CD4-positive, alpha-beta T cell treated with Interleukin-4 for 1 hour (primary cell): Measurements from ENCODE around the gene MYCN.
"Not testable (repeated sequence)": the region's sequence is repeated elsewhere in the genome, so short reads cannot be mapped to it uniquely, and the experiment has no call there.

Experiments
- DNase-seq, 2 donors: peaks; one replicate each; pipeline ENCODE4 v3.0.0-alpha.2; 2020 to 2022

The MYCN gene

DNA sequence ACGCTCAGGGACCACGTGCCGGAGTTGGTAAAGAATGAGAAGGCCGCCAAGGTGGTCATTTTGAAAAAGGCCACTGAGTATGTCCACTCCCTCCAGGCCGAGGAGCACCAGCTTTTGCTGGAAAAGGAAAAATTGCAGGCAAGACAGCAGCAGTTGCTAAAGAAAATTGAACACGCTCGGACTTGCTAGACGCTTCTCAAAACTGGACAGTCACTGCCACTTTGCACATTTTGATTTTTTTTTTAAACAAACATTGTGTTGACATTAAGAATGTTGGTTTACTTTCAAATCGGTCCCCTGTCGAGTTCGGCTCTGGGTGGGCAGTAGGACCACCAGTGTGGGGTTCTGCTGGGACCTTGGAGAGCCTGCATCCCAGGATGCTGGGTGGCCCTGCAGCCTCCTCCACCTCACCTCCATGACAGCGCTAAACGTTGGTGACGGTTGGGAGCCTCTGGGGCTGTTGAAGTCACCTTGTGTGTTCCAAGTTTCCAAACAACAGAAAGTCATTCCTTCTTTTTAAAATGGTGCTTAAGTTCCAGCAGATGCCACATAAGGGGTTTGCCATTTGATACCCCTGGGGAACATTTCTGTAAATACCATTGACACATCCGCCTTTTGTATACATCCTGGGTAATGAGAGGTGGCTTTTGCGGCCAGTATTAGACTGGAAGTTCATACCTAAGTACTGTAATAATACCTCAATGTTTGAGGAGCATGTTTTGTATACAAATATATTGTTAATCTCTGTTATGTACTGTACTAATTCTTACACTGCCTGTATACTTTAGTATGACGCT lies 5.8 kb downstream of the MYCN start:
- DNase-seq: no peak

DNA sequence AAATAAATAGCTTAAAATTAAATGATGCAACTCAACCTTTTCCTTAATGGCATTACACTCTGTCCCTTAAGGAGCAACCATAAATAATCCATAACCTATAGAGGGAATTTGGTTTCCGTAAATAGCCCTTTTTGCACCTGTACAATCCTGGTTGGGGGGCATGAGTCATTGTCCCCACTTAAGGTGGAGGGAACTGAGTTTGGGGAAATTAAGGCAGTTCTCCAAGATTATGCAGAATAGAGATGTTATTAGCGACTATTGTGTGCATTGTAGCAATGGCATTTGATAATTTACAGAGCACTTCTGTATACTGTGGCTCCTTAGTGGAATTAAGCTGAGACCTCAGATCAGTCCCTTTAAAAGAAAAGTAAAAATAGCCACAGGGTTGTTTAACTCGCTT lies 6.6 kb downstream of the MYCN start:
- no peak for DNase-seq

DNA sequence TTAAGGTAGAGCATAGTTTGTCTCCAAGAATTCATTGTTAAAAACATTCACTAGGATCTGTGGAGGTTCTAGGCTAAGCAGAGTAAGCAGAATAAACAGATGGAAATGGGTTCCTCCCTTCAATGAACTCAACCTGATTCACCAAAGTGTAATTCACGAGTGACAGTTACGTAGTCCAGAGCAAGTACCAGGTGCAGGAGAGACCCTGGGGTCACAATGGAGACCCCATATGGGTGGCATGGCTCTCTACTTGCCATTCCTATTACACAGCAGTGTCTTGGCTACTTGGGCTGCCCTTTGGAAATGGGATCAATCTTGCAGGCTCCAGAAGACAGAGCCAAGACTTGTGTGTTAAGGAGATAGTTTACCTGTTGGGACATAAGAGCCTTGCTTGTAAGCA lies 7.1 kb downstream of the MYCN start:
- no peak for DNase-seq

DNA sequence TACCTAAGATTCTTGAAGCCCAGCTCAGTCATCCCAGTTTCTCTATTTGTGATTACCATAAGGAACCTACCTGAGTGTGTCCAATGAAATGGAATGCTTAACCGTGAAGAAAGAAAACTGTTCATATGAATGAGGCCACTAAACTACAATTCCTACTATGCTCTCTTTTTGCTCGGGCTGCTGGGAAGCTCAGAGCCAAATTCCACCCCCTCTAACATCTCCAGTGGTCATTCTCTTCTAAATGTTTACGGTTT lies 8.3 kb downstream of the MYCN start:
- no peak for DNase-seq

DNA sequence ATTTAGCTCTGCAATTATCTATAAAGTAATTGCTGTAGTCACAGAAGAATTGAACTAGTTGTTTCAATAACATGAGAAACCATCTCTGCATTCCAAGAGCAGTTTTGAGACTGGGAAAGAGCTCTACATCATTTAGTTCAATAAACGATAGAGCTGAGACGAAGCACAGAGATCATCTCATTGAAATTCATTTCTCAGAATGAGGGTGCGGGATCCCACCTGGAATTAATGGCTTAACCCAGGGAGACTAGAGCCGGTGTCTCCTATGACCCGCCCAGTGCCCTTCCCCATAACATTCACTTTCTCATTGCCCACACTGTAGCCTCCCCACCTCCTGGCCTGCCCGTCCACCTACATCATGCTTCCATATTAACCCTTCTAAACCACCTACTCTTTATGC lies 8.8 kb downstream of the MYCN start:
- DNase-seq: no peak

DNA sequence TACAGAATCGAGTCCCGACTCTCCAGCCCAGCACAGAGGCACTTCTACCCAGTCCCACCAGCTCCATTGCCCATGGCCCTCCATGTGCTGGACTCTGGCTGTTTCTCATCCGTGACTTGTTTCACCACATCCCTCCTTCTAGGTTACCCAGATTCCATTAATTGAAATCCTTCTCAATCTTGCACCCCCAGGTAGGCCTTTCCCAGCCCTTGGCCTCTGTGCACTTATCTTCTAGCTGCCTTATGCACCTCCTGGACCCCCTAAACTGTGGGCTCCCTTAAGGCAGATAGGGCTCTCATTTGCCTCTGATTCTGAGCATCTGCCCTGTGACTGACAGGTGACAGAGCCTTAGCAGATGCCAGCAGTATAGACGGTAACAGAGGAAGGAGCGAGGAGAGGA lies 9.2 kb downstream of the MYCN start:
- DNase-seq: no peak

DNA sequence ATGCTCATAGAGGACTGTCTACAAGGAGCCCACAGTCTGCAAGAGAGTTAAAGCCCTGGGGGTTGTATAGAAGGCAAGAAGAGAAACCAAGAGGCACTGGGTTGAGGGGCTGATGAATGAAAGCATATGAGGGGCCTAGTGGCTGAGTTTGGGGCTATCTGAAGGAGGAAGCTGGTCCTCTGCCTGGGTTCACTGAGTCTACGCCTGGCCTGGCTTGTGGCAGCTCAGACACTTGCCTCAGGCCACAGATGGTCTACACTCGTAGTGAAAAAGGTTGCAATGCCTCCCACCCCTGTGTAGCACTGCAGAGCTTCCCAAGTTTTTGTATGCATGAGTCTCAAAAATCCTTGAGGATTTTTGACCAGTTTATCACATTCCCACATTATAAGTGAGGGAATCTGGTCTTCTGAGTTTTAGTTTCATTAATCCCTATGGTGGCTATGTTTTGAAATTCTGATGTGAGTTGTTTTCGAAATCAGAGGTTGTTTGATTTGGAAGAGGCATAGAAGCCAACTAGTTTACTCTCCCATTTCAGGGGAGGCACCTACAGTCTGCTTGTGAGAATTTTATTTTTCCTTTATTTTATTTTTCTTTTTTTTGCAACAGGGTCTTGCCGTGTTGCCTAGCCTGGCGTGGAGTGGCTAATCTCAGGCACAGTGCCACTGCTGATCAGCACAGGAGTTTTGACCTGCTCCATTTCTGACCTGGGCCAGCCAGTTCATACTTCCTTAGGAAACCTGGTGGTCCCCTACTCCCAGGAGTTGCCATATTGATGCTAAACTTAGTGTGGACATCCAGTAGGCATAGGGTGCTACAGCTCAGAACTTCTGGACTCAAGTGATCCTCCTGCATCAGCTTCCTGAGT lies 10.0 kb downstream of the MYCN start:
- DNase-seq: no peak

DNA sequence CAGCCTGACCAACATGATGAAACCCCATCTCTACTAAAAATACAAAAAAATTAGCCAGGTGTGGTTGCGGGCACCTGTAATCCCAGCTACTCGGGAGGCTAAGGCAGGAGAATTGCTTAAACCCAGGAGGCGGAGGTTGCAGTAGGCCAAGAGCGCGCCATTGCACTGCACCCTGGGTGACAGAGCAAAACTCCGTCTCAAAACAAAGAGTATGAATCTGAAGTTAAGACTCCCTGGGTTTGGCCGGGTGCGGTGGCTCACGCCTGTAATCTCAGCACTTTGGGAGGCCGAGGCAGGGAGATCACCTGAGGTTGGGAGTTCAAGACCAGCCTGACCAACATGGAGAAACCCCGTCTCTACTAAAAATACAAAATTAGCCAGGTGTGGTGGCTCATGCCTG lies 11.6 kb downstream of the MYCN start:
- DNase-seq: not testable (repeated sequence)

DNA sequence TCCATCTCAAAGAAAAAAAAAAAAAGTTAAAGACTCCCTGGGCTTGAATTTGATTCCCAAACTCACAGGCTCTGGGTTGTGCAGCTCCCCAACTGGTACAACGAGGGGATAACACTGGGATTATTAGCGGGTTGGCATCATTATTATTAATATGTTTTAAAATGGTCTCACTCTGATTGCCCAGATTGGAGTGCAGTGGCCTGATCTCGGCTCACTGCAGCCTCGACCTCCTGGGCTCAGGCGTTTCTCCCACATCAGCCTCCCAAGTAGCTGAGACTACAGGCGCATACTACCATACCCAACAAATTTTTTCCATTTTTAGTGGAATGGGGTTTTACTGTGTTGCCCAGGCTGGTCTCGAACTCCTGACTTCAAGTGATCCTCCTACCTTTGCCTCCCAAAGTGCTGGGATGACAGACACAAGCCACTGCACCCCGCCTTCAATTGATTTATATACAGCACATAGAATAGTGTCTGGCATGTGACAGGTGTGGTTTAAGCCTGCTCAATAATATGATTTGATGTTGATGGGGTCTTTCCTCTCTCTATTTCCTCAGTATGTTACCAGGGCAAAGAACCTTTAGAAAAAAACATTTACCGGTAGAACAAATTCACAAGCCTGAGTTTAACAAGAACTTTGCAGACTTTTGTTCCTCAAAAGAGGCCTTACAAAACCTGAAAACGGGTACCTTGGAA lies 12.2 kb downstream of the MYCN start:
- no peak for DNase-seq

DNA sequence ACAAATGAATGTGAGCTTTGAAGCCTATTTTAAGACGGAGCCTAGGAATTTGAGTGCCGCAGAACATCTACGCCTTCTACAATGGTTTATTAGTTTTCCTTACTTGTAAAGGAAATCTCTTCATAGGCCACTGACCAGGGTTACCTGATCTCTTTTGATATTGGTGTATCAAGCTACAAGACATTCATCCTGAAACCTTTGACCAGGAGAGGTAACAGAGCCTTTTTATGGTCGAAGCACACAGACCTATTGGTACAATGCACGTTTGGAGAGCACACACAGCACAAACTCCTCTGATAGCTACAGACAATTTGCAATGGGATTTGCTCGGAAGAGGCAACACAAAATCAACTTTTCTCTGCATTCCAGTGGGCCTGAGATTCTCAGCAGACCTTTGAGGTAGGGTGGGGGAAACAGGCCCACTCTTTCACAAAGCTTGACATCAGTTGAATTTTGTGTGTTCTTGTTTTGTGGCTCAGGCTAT lies 12.8 kb downstream of the MYCN start:
- DNase-seq: no peak

DNA sequence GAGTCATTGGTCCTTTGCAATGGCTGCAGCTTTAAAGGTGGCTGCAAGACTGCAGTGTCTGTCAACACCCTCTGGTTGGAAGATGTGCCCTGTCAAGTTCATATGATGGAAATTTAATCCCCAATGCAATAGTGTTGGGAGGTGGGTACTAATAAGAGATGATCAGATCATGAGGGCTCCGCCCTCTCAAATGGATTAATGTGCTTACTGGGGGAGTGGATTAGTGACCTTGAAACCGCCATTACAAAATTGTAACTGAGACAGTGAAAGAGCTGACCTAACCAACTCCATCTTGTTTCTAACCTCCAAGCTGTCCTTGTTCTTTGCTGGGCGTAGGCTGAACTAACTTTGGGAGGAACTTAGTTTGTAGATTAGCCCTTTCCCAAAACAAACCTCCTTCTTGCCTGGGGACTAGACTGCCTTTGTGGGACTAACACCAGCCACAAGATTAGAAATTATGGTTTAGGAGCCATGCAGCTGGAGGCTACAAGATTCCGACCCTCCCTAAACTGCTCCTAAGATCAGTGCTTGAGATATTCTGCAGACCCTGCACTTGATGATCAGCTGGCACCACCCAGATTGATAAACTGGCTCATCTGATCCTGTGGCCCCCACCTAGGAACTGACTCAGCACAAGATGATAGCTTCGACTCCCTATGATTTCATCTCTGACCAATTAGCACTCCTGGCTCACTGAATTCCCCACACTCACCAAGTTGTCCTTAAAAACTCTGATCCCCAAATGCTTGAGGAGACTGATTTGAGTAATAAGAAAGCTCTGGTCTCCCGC lies 13.7 kb downstream of the MYCN start:
- no peak for DNase-seq

DNA sequence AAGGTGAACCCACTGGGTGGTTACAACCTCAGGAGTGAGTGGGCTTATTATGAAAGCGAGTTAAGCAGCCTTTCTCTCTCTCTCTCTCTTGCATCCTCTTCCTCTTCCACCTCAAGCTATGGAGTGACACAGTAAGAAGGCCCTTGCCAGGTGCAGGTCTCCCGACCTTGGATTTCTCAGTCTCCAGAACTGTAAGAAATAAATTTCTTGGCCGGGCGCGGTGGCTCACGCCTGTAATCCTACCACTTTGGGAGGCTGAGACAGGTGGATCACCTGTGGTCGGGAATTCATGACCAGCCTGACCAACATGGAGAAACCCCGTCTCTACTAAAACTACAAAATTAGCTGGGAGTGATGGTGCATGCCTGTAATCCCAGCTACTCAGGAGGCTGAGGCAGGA lies 14.4 kb downstream of the MYCN start:
- DNase-seq: no peak

DNA sequence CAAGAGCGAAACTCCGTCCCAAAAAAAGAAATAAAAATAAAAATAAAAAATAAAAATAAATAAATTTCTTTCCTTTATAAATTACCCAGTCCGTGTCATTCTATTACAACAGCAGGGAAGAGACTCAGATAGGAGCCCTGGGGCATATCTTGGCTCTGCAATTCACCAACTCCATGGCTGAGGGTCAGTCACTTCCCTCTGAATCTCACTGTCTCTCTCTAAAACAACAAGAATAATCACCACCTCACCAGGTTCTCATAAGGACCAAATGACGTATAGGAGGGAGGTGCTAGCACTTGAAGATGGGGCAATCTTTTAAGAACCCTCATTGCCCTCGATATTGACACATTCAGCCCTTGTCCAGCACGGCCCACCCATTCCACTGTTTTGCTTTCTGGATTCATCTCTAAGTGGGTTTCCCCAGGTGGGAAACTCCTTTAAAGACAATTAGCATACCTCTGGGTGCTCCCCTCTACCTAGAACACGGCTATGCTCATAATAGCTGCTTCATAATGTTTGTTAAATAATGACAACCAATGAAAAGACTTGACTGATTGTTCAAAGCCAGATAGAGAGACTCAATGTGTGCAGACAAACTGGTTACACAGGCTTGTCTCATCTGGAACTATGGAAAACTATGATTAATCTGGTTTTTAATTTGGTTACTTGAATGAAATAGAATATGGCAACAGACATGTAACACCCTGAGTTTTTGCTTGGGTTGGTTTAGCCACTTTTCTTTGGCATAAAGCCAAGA lies 15.1 kb downstream of the MYCN start:
- no peak for DNase-seq

DNA sequence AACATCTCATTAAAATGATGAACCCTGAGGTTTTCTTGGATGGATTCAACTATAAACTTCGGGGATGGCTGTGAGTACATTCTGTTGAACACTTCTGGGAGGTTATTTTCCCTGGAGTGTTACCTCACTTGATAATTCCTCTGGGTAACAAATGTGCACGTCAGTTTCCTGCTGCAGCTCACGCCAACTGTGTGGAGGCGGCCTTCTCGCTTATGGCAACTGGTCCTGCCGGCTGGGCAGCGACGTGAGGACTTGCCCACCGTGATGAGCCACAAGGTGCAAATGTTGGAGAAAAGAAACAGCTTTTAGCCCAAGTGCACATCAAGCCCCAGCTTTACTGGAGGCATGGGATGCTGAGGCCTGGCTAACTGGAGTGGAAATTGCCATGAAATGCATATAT lies 15.9 kb downstream of the MYCN start:
- no peak for DNase-seq

DNA sequence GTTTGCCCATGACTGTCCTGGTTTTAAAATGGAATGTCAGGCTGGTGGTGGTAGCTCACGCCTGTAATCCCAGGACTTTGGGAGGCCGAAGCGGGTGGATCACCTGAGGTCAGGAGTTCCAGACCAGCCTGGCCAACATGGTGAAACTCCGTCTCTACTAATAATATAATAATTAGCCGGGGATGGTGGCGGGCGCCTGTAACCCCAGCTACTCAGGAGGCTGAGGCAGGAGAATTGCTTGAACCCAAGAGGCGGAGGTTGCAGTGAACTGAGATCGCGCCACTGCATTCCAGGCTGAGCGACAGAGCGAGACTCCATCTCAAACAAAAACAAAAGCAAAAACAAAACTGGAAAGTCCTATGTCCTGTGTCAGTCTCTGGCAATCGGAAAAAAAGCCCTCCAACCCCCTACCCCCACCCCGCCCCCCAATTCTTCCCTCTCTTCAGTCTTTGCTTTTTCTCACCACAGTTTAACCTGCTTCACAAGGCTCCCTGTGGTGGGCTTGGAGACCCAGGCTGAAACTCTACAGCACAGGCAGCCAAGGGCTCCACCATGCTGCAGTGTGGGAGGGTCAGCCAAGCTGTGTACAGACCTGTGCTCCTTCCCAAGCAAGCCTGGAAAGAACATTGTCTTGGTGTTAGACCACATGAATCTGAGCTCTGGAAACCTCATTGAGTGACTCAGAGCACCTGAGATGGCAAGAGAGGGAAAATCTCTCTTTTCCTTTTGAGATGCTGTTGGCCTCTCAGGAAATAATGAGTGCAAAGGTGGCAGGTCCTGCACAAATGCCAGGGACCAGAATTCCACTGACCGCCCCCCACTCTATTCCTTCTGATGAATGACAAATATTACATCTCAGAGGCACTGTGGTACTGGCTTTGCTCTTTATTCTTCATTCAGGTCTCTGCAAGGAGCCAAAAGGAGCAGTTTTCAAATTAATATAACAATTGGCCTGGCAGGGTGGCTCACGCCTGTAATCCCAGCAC lies 16.7 kb downstream of the MYCN start:
- no peak for DNase-seq

DNA sequence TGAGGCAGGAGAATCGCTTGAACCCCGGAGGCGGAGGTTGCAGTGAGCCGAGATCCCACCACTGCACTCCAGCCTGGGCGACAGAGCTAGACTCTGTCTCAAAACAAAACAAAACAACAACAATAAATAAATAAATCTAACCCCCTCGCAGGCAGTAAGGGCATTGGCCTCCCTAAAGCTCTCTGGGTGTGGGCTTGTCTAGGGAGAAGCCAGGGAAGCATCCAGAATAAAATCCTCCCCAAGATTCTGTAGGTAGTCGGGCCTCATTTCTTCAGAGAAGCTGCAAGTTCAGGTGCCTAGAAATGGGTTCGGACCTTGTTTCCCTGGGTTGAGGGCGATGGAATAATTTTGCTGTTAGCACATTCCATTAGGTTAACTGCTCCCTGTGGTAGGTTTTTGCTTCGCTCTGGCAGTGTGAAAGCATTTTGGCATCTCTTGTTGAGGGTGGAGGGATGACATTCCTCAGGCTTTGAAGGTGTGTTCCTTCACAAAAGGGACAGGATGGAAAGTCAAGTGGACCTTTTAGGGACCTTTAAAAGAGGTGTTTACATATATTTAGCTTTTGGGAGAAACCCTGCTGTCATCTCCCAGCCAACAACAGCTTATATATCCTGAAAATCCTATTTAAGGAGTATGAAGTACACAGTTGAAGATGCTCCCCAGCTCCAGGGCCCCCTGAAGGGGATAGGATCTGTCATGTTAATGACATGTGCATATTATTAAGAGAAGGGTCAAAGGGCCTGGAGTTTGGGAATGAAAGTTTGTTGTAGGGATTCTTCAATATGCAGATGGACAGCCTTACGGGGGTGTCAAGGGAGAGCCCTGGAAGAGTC lies 17.7 kb downstream of the MYCN start:
- DNase-seq: no peak

DNA sequence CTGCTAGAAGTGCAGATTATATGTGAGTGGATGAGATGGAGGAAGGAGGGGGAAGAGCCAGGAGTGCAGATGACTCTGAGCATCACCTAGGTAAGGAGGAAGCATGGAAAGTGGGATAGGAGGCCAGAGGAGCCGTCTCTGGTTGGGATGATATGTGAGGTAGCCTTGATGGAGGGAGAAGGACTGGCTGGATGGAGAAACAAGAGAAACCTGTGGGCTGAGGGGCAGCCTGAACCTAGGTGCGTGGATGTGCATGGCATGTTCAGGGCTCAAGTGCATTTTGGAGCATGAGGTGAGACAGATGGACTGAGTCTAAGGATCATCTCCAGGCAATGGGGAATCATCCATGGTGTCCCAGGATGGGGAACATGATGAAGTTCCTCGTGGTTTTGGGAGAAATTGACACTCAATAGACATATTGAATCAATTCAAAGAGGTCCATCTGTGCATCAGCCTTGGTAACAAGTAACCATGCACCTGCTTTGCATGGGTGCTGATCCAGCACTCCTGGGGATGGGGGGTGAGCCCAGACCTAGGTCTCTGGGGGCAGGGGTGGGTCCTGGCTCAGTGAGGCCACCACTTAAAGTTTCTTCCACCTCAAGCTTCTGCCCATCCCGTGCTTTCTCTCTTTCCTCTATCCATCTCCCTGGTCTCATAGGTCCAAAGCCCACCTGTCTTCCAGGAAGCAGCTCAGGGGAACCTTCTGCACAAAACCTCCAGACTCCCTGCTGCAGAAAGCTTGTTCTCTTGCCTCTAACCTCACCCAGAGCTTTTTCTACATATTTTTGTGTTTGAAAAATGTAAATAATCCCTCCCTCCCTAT lies 19.2 kb downstream of the MYCN start:
- no peak for DNase-seq

DNA sequence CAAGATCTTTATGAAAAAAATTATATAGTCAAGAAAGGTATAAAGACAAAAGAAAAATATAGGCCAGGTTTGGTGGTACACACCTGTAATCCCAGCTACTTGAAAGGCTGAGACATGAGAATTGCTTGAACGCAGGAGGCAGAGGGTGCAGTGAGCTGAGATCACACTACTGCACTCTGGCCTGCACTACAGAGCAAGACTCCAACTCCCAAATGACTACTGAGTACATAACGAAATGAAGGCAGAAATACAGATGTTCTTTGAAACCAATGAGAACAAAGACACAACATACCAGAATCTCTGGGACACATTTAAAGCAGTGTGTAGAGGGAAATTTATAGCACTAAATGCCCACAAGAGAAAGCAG lies 19.8 kb downstream of the MYCN start:
- DNase-seq: not testable (repeated sequence)
